K562 (cell line): ENCODE measurements around the gene CTCF. TPM values are rescaled to one million over a fixed set of nuclear protein-coding genes. Genes with fewer than 3 reads are reported as not detected.

Source experiments
- ARNT ChIP-seq, 2 experiments: fragments of 450-650 bp; IDR thresholded peaks; 2 replicates each; pipeline ENCODE4 v1.6.1; 2016; ENCODE audit warnings: mild to moderate bottlenecking in 1 of 2
- BCL6 ChIP-seq: fragments of 250-450 bp; sonication (Bioruptor Pico); IDR thresholded peaks from 2 replicates; pipeline ENCODE4 v1.4.0; 2020
- ELF4 ChIP-seq: fragments of 450-650 bp; formaldehyde crosslinking; IDR thresholded peaks from 2 replicates; pipeline ENCODE4 v1.4.0; 2022; ENCODE audit warnings: missing genetic modification characterization
- FOS ChIP-seq: IDR thresholded peaks from 3 replicates; pipeline ENCODE4 v1.6.1; 2011; ENCODE audit not compliant: insufficient read length; ENCODE audit errors: extremely low read depth
- FOXP1 ChIP-seq: sonication (generic); formaldehyde crosslinking; IDR thresholded peaks from 2 replicates; pipeline ENCODE4 v1.8.0; 2022; ENCODE audit warnings: mild to moderate bottlenecking, missing genetic modification reagents
- KLF13 ChIP-seq: fragments of 450-650 bp; IDR thresholded peaks from 2 replicates; pipeline ENCODE4 v1.6.1; 2016; ENCODE audit warnings: missing genetic modification characterization, low read depth, mild to moderate bottlenecking, missing compliant biosample characterization, moderate library complexity, borderline replicate concordance
- NR2C1 ChIP-seq, 2 experiments: fragments of 450-650 bp; IDR thresholded peaks; 2 replicates each; pipeline ENCODE4 v1.6.1; 2017; ENCODE audit warnings: mild to moderate bottlenecking in 2 of 2, antibody characterized with exemption in 1 of 2, inconsistent platforms in 1 of 2, missing compliant biosample characterization in 1 of 2, missing genetic modification characterization in 1 of 2
- PHF20 ChIP-seq: fragments of 450-650 bp; IDR thresholded peaks from 2 replicates; pipeline ENCODE4 v1.6.1; 2018; ENCODE audit not compliant: partially characterized antibody
- RFX1 ChIP-seq: fragments of 450-650 bp; IDR thresholded peaks from 2 replicates; pipeline ENCODE4 v1.6.1; 2016; ENCODE audit warnings: mild to moderate bottlenecking, moderate library complexity
- RHOXF2B ChIP-seq: fragments of 250-450 bp; sonication (Bioruptor Pico); conservative IDR thresholded peaks from 2 replicates; pipeline ENCODE4 v1.5.1; 2021
- SMAD4 ChIP-seq: fragments of 250-450 bp; sonication (Bioruptor Pico); conservative IDR thresholded peaks from 2 replicates; pipeline ENCODE4 v1.8.0; 2021; ENCODE audit warnings: inconsistent platforms, mild to moderate bottlenecking, moderate library complexity
- SP1 ChIP-seq: sonication (generic); formaldehyde crosslinking; IDR thresholded peaks from 2 replicates; pipeline ENCODE4 v1.8.1; 2022; ENCODE audit warnings: mild to moderate bottlenecking, missing genetic modification reagents
- ZKSCAN3 ChIP-seq: fragments of 250-450 bp; sonication (Bioruptor Pico); IDR thresholded peaks from 2 replicates; pipeline ENCODE4 v1.4.0; 2020
- ZNF347 ChIP-seq: fragments of 450-650 bp; formaldehyde crosslinking; IDR thresholded peaks from 2 replicates; pipeline ENCODE4 v1.4.0; 2020; ENCODE audit warnings: low read depth, mild to moderate bottlenecking, moderate library complexity
- polyA plus RNA-seq, 8 experiments: library from polyadenylated mRNA; depleted of rRNA in 4 of 8; stranded (reverse) in 5 of 8; unstranded in 3 of 8; fragments of >200 nt; fragmentation: Nextera tagmentation in 2 of 8; fragmentation: Illumina TruSeq in 1 of 8; extraction: Ambion mirVana in 2 of 8; extraction: Trizol in 1 of 8; gene quantifications; 2 replicates each; pipeline versions ENCODE4 v1.2.1 to v1.2.3, GENCODE V29; 2011 to 2014; ENCODE audit warnings: inconsistent platforms in 1 of 8, missing spikeins in 1 of 8
- total RNA-seq, 7 experiments: library from RNA; depleted of rRNA in 6 of 7; stranded (reverse); fragments of >200 nt in 6 of 7; fragmentation: Illumina TruSeq in 2 of 7; extraction: Trizol in 2 of 7; gene quantifications; 2 replicates each; pipeline versions ENCODE4 v1.2.1 to v1.2.3, GENCODE V29; 2011 to 2021; ENCODE audit warnings: low replicate concordance in 1 of 7
- TF ChIP-seq, protein P1 (sequence below): sonication (generic); formaldehyde crosslinking; IDR thresholded peaks from 2 replicates; pipeline ENCODE4 v1.8.0; 2023; ENCODE audit warnings: mild to moderate bottlenecking, missing genetic modification reagents
- TF ChIP-seq, protein P2 (sequence below): fragments of 450-650 bp; conservative IDR thresholded peaks from 2 replicates; pipeline ENCODE4 v1.6.1; 2016; ENCODE audit warnings: missing genetic modification characterization, low read depth, mild to moderate bottlenecking, control low read depth, missing compliant biosample characterization
- TF ChIP-seq, protein P3 (sequence below): fragments of 250-450 bp; sonication (Bioruptor Pico); IDR thresholded peaks from 2 replicates; pipeline ENCODE4 v1.6.1; 2021; ENCODE audit warnings: mild to moderate bottlenecking
- TF ChIP-seq, protein P4 (sequence below): fragments of 150-350 bp; conservative IDR thresholded peaks from 2 replicates; pipeline ENCODE4 v1.6.1; 2014; ENCODE audit warnings: low read length
- TF ChIP-seq, protein P5 (sequence below): fragments of 250-450 bp; sonication (Bioruptor Pico); IDR thresholded peaks from 2 replicates; pipeline ENCODE4 v1.4.0; 2020

The CTCF gene
- total and polyA plus RNA-seq, 9 of the 15 experiments (the other 6 are each of a cell fraction or from before 2014, with no cell fraction given), result 7.8 to 49.2 (median 33.9) TPM

DNA sequence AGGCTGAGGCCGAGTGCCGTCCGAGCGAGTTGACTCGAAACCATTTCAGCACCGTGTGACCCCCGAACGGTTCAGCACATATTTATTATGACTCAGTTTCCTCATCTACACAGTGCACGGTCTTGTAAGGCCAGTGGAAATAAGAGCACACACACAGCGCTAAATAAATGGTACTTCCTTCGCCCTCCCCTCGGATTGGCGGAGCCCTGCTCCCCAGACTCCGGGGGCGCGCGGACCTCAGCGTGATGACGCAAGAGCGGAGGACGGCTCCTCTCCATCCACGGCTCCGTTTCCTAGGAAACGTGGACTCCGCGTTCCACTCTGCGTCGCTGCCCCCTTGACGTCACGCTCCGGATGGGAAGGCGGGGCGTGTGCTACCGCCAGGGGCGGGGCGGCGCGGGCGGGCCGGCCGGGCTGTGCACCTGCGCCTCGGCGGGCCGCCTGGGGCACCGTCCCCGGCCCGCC, 98.3 kb downstream of the CTCF start, which contains the start of gene PARD6A (continued):
- TF ChIP-seq, protein P1, sequence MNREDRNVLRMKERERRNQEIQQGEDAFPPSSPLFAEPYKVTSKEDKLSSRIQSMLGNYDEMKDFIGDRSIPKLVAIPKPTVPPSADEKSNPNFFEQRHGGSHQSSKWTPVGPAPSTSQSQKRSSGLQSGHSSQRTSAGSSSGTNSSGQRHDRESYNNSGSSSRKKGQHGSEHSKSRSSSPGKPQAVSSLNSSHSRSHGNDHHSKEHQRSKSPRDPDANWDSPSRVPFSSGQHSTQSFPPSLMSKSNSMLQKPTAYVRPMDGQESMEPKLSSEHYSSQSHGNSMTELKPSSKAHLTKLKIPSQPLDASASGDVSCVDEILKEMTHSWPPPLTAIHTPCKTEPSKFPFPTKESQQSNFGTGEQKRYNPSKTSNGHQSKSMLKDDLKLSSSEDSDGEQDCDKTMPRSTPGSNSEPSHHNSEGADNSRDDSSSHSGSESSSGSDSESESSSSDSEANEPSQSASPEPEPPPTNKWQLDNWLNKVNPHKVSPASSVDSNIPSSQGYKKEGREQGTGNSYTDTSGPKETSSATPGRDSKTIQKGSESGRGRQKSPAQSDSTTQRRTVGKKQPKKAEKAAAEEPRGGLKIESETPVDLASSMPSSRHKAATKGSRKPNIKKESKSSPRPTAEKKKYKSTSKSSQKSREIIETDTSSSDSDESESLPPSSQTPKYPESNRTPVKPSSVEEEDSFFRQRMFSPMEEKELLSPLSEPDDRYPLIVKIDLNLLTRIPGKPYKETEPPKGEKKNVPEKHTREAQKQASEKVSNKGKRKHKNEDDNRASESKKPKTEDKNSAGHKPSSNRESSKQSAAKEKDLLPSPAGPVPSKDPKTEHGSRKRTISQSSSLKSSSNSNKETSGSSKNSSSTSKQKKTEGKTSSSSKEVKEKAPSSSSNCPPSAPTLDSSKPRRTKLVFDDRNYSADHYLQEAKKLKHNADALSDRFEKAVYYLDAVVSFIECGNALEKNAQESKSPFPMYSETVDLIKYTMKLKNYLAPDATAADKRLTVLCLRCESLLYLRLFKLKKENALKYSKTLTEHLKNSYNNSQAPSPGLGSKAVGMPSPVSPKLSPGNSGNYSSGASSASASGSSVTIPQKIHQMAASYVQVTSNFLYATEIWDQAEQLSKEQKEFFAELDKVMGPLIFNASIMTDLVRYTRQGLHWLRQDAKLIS (CRISPR knock-in tag), result no peak
- TF ChIP-seq, protein P2, sequence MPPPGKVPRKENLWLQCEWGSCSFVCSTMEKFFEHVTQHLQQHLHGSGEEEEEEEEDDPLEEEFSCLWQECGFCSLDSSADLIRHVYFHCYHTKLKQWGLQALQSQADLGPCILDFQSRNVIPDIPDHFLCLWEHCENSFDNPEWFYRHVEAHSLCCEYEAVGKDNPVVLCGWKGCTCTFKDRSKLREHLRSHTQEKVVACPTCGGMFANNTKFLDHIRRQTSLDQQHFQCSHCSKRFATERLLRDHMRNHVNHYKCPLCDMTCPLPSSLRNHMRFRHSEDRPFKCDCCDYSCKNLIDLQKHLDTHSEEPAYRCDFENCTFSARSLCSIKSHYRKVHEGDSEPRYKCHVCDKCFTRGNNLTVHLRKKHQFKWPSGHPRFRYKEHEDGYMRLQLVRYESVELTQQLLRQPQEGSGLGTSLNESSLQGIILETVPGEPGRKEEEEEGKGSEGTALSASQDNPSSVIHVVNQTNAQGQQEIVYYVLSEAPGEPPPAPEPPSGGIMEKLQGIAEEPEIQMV (tag), result no peak
- TF ChIP-seq SP1 (0 out of 2 replicates have a peak, but pooled peaks have one; percentile 55), RHOXF2B (CRISPR knock-in tag) (no peak), BCL6 (CRISPR knock-in tag) (no peak), ZKSCAN3 (CRISPR knock-in tag) (no peak), PHF20 (no peak), FOXP1 (CRISPR knock-in tag) (no peak), NR2C1 (IDR thresholded peaks at IDR 0.05) (no peak), NR2C1 (tag; IDR thresholded peaks at IDR 0.05) (0 out of 2 replicates have a peak, but pooled peaks have one; percentile 26), ZNF347 (CRISPR knock-in tag) (no peak), FOS (no peak), SMAD4 (CRISPR knock-in tag) (peak; percentile 69), RFX1 (peak; percentile 92), ELF4 (no peak), ARNT (IDR thresholded peaks at IDR 0.05) (peak in 1 of 2 experiments; percentile 29; a peak in 1 of 4 replicates), KLF13 (tag) (no peak)
- TF ChIP-seq, protein P3, sequence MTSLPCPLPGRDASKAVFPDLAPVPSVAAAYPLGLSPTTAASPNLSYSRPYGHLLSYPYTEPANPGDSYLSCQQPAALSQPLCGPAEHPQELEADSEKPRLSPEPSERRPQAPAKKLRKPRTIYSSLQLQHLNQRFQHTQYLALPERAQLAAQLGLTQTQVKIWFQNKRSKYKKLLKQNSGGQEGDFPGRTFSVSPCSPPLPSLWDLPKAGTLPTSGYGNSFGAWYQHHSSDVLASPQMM, result no peak
- TF ChIP-seq, protein P4, sequence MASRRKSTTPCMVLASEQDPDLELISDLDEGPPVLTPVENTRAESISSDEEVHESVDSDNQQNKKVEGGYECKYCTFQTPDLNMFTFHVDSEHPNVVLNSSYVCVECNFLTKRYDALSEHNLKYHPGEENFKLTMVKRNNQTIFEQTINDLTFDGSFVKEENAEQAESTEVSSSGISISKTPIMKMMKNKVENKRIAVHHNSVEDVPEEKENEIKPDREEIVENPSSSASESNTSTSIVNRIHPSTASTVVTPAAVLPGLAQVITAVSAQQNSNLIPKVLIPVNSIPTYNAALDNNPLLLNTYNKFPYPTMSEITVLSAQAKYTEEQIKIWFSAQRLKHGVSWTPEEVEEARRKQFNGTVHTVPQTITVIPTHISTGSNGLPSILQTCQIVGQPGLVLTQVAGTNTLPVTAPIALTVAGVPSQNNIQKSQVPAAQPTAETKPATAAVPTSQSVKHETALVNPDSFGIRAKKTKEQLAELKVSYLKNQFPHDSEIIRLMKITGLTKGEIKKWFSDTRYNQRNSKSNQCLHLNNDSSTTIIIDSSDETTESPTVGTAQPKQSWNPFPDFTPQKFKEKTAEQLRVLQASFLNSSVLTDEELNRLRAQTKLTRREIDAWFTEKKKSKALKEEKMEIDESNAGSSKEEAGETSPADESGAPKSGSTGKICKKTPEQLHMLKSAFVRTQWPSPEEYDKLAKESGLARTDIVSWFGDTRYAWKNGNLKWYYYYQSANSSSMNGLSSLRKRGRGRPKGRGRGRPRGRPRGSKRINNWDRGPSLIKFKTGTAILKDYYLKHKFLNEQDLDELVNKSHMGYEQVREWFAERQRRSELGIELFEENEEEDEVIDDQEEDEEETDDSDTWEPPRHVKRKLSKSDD, result no peak
- TF ChIP-seq, protein P5, sequence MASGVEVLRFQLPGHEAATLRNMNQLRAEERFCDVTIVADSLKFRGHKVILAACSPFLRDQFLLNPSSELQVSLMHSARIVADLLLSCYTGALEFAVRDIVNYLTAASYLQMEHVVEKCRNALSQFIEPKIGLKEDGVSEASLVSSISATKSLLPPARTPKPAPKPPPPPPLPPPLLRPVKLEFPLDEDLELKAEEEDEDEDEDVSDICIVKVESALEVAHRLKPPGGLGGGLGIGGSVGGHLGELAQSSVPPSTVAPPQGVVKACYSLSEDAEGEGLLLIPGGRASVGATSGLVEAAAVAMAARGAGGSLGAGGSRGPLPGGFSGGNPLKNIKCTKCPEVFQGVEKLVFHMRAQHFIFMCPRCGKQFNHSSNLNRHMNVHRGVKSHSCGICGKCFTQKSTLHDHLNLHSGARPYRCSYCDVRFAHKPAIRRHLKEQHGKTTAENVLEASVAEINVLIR (CRISPR knock-in tag), result peak; percentile 87
